NCI-H2081 treated with DMSO at 0.1 percent for 48 hours (cell line): ENCODE data around the gene PEMT.
A peak's percentile ranks its signal among the peaks of the same experiment; 100 is the strongest.

Source experiments
- DNase-seq: peaks from one replicate; lab custom pipeline; 2025; lab: John Stamatoyannopoulos, UW

The PEMT gene

DNA sequence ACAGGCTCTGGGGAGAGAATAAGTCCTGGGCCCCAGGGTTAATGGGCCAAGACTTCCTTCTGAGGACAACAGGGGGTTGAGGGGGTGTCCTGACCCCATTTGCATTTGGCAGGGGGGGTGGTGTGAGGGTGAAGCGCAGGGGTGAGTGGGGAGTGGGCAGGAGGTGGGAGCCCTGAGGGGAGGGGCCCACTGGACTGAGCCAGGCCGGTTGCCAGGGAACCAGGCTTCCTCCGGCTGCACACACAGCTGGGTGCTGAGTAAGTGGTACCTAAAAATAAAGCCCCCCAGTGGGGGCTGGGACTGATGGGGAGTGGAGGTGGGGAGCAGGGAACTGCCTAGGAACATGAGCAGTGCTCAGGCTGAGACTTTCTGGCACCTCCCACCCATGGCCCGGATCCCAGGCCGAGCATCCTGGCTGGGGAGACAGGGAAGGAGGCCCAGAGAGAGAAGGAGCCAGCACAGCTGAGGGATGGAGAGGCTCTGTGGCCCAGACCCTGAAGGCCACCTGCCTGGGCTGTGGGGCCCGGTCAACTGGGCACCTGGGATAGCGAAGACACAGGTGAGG, 87.9 kb downstream of the PEMT start:
- DNase-seq: no peak

DNA sequence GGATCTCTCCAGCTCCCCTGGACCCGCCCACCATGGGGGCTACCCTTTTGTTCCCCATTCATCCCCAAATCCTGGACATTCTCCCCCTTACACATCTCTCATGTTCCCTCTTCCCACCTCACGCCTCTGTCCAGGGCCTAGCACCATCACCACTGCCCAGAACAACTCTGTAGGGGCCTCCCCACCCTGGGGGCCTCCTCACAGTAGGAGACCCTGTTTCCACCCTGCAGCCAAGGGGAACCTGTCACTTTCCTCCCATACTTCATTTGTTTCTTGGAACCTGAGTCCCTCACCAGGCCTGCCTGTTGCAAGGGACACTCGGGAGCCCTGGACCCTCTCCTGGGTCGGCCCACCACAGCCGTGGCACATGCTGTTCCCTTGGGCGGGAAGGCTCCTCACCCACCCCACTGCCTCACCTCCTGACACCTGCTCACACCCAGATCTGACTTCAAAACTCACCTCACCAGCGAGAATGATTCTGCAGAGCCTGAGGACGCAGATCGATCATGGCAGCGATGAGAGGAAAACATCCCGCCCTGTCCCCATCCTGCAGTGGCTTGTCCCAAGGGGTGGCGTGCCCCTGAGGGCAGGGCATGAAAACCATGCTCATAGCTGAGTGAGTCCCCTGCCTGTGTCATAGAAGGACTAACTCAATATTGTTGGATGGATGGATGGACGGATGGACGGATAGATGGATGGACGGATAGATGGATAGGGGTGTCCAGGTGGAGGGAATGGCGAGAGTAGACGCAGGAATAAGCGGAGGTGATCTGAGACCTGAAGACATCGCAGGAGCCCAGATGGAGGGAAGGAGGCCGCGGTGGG, 88.6 kb downstream of the PEMT start:
- DNase-seq: no peak

- no peak for DNase-seq
Measured at GRCh38 chr17:17500999-17501605, 90.4 kb downstream of the PEMT start.

DNA sequence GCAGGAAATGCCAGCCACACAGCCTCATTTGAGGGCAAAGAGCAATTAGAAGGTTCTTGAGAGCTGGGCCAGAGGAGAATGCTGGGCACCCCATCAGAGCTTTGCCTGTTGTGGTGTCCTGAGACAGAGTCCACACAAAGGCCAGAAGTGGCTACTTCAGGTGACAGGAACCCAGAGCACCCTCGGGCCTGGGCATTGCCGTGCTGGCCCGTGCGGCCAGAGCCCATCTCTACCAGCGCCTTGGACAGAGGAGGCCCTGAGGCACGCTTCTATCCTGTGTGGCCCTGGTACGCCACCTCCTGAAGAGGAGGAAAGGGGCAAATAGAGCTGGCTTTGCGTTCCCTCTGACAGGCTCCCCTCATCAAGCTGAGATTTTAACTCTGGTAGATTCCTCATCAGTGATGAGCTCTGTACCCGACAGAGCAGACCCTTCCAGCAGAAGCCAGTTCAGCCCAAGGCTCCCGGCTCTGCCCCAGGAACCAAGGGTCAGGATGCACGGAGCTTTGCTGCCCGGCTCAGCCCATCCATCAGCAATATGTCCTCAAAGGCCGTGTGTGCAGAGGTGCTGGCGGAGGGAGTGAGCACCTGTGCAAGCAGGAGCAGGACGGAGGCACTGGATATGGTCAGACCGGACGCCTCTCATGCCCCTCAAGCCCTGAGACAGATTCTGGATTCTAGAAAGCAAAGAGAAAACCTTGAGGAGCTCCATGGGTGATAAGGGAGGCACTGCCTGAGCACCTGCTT, 91.9 kb downstream of the PEMT start:
- no peak for DNase-seq

GRCh38 chr17:17498606-17499301, 92.8 kb downstream of the PEMT start:
- no peak for DNase-seq

DNA sequence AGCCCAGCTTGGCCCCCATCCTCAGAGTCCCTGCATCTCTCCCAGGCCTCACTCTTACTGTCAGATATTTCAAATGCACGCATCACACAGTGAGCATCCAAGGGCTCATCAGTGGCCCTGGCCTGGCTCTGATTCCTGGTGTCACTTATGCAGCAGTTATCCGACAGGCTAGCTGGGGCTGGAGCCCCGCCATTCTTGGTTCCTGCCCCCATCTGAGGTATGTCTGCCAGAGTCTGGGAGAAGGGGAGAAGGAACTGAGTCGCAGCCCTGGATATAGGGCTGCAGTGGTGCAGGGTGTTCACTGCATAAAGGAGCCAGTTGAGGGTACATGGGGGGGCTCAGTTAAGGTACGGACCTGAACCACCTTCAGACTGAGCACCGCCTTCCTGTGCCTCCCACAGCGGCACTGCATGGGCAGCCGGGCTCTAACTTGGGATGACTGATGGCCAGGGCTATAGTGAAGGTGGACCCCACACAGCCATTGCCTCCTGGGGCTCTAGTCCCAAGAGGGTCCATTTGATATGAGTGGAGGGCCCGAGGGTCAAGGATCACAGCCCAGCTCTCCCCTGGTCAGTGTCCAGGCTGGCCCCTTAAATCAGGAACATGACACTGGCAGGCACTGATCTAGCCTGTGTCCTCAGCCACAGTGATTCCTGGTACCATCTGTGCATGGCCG, 93.5 kb downstream of the PEMT start:
- DNase-seq: no peak

DNA sequence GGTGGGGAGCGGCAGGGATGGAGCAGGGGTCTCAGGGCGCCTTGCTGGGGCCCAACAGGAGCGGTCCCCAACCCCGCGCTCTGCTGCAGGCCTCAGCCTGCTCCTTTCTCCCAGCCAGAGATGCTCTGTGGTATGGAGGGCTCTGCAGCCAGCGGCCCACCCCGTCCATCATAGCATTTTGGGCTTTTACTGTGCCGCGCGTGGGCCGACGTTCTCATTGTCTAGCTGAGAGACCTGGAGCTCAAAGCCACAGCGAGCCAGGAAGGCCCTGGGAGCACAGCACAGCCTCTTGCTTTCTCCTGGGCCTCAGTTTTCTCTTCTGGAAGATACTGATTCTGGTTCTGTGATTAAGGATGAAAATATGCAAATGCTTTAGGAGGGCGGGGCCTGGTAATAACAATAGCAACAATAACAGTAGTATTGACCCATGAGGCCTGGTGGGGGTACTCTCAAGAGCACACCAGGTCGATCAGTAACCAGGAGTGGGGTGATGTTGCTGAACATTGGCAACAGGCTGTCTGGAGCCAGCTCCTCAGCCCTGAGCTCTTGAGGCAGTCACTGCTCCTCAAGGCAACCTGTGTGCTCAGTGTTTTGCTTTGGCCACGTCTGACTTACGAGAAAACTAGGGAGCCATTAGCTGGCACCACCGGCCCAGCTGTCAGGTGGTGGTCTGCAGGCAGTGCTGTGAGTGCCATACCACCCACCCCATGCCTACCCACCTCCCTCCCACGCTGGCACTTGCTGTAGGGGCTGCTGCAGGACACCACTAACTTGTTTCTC, 94.3 kb downstream of the PEMT start:
- DNase-seq: no peak

- DNase-seq: peak; percentile 3
Measured at GRCh38 chr17:17496189-17497064, 95.1 kb downstream of the PEMT start, which contains the start of gene RASD1. TSS of gene RASD1 (minus strand) at chr17:17496395. CDS start at chr17:17496181, 214 bp downstream.

DNA sequence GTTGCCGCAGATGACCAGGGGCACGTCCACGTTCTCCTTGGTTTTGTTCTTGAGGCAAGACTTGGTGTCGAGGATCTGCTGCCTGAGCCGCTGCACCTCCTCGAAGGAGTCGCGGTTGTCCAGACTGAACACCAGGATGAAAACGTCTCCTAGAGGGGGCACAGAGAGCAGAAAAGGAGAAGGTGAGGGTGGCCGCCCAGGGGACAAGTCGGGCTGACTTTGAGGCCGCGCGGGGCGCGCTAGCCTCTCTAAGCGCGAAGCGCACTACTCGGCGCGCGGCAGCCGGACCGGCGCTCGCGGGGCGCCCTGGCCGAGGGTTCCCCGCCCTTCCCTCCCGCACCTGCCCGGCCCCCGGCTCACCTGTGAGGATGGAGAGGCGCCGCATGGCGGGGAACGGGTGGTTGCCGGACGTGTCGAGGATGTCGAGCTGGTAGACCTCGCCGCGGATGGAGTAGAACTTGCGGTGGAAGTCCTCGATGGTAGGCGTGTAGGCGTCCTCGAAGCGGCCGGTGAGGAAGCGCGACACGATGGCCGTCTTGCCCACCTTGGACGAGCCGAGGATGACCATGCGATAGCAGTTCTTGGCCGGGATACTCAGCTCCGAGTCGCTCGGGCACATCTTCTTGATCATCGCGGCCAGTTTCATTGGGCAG, 95.8 kb downstream of the PEMT start:
- no peak for DNase-seq

- no peak for DNase-seq
Measured at GRCh38 chr17:17494870-17495535, 96.5 kb downstream of the PEMT start.

GRCh38 chr17:17494499-17494869, 97.0 kb downstream of the PEMT start:
- no peak for DNase-seq

GRCh38 chr17:17493986-17494466, 97.5 kb downstream of the PEMT start:
- no peak for DNase-seq

- no peak for DNase-seq
Measured at GRCh38 chr17:17493249-17493985, 98.1 kb downstream of the PEMT start.

GRCh38 chr17:17492571-17492970, 98.9 kb downstream of the PEMT start:
- DNase-seq: no peak

DNA sequence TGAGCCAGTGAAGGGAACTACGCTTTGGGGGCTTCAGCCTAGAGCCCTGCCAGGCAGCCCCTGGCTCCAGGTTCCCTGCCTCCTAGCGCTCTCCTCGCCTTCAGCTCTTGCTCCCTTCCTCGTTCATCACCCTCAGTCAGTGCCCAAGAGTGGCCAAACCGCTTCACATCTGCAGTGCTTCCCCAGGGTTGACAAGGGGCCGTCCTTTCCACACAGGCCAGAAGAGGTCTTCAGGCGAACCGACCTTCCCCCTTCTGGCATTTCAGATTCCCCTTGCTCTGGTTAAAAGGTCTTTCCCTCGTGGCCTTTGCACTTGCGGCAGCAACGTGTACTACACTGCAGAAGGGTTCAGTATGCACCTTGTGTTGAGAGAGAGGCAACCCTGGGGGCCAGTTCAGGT, 99.4 kb downstream of the PEMT start:
- no peak for DNase-seq

DNA sequence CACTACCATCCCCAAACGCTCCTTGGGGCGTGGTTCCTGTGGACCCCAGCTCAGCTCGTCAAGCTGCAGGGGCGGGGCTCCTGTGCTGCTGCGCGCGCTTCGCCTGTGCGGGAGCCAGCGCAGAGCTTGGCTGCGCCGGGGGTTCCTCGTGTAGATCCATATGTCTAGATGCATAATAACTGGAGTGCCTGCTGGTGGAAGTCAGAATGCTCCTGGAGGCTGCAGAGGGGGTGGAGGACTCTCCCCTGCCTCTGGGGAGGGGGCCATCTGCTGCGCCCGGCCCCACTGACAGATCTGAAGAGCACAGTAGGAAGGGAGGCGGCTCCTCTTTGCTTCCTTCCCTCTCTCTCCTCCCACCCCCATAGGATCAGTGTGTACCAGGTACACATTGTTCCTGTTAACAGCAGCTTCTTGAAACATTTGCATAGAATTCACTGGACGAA, 99.9 kb downstream of the PEMT start:
- no peak for DNase-seq

DNA sequence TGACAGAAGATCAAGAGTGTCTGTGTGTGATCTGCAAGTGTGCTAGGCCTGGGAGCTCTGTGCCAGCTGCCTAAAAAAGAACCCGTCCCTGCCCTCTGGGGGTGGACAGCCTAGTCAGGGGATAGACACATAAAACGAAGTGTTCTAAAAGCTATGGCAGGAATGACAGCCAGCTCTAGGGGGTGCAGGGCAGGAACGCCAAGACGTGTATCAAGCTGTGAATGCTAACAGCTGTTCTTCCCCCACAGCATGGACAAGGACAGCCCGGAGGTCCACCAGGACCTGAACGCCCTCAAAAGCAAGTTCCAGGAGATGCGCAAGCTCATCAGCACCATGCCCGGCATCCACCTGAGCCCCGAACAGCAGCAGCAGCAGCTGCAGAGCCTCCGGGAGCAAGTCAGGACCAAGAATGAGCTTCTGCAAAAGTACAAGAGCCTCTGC, 100.5 kb downstream of the PEMT start:
- DNase-seq: no peak
